Measurements from ENCODE around the gene DMAP1. TPM values are rescaled to one million over a fixed set of nuclear protein-coding genes. Genes with fewer than 3 reads are reported as not detected.

DMAP1 gene
- total RNA-seq, 1 donor from 2014 or later = 26.7 TPM

- H3K27me3 ChIP-seq (ENCODE audit: low read depth) = no peaks in the 10 kb centered on the region
- peaks cover 15% of the 10 kb centered on the region for H3K4me1 ChIP-seq
- no peak overlapping the region for H3K4me3 ChIP-seq
- intact Hi-C loops (cut with micrococcal nuclease) = loop anchor here (10.0 kb wide), 1 partner anchor 96 kb away; no protein-coding TSS in a partner anchor
- no peak for DNase-seq
- no peak overlapping the region for H3K27ac ChIP-seq (replicated peaks)
- no peaks in the 10 kb centered on the region for H3K9me3 ChIP-seq (replicated peaks)
- H3K36me3 ChIP-seq = peaks cover 58% of the 10 kb centered on the region
- TF ChIP-seq CTCF (IDR thresholded peaks at IDR 0.05; ENCODE audit: borderline replicate concordance) = no peak
Observed at GRCh38 chr1:44218503-44219300, 5.4 kb downstream of the DMAP1 start.

GRCh38 chr1:44219301-44219626 is 6.0 kb downstream of the DMAP1 start:
- H3K27ac ChIP-seq (replicated peaks) = no peak overlapping the region
- peaks cover 58% of the 10 kb centered on the region for H3K36me3 ChIP-seq
- no peak overlapping the region for H3K4me3 ChIP-seq
- intact Hi-C loops (cut with micrococcal nuclease) = loop anchor here (10.0 kb wide), 1 partner anchor 96 kb away; no protein-coding TSS in a partner anchor
- peaks cover 9% of the 10 kb centered on the region for H3K4me1 ChIP-seq
- no peak for TF ChIP-seq CTCF (IDR thresholded peaks at IDR 0.05; ENCODE audit: borderline replicate concordance)
- no peak for DNase-seq
- H3K9me3 ChIP-seq (replicated peaks) = no peaks in the 10 kb centered on the region
- no peaks in the 10 kb centered on the region for H3K27me3 ChIP-seq (ENCODE audit: low read depth)

- Histone ChIP-seq H3K4me3 (no peak overlapping the region), H3K36me3 (peaks cover 53% of the 10 kb centered on the region), H3K4me1 (peaks cover 5% of the 10 kb centered on the region), H3K27me3 (ENCODE audit: low read depth) (no peaks in the 10 kb centered on the region), H3K27ac (replicated peaks) (no peak overlapping the region), H3K9me3 (replicated peaks) (no peaks in the 10 kb centered on the region)
- TF ChIP-seq CTCF (IDR thresholded peaks at IDR 0.05; ENCODE audit: borderline replicate concordance) = no peak
- intact Hi-C loops (cut with micrococcal nuclease) = loop anchor here (10.0 kb wide), 1 partner anchor 375 kb away; no protein-coding TSS in a partner anchor
- no peak for DNase-seq
Observed at GRCh38 chr1:44220001-44220751, 6.9 kb downstream of the DMAP1 start.

GRCh38 chr1:44220755-44221154 is 7.5 kb downstream of the DMAP1 start:
- Histone ChIP-seq H3K4me1 (peaks cover 5% of the 10 kb centered on the region), H3K4me3 (no peak overlapping the region), H3K27ac (replicated peaks) (no peak overlapping the region), H3K9me3 (replicated peaks) (no peaks in the 10 kb centered on the region), H3K27me3 (ENCODE audit: low read depth) (no peaks in the 10 kb centered on the region), H3K36me3 (peaks cover 47% of the 10 kb centered on the region)
- intact Hi-C loops (cut with micrococcal nuclease) = loop anchor here (10.0 kb wide), 1 partner anchor 374 kb away; no protein-coding TSS in a partner anchor
- TF ChIP-seq CTCF (IDR thresholded peaks at IDR 0.05; ENCODE audit: borderline replicate concordance) = no peak
- DNase-seq = no peak

GRCh38 chr1:44221769-44222168 is 8.5 kb downstream of the DMAP1 start:
- Histone ChIP-seq H3K4me1 (peaks cover 5% of the 10 kb centered on the region), H3K27me3 (ENCODE audit: low read depth) (no peaks in the 10 kb centered on the region), H3K9me3 (replicated peaks) (no peaks in the 10 kb centered on the region), H3K4me3 (no peak overlapping the region), H3K27ac (replicated peaks) (no peak overlapping the region), H3K36me3 (peaks cover 44% of the 10 kb centered on the region)
- TF ChIP-seq CTCF (IDR thresholded peaks at IDR 0.05; ENCODE audit: borderline replicate concordance) = no peak
- no peak for DNase-seq
- intact Hi-C loops (cut with micrococcal nuclease) = loop anchor here (10.0 kb wide), 1 partner anchor 373 kb away; no protein-coding TSS in a partner anchor
